GM19395 (cell line): Measurements from ENCODE around the gene TMEM163.
"Not testable (repeated sequence)": the region's sequence is repeated elsewhere in the genome, so short reads cannot be mapped to it uniquely, and the experiment has no call there.

Experiments used
- ATAC-seq: cut with Tn5 transposase; IDR thresholded peaks from one replicate; pipeline ENCODE4 v1.9.1; 2021; ENCODE audit warnings: mild to moderate bottlenecking, moderate library complexity; ENCODE audit not compliant: unreplicated experiment

The TMEM163 gene

GRCh38 chr2:134724341-134724740 is 5.5 kb upstream of the TMEM163 start:
- no peak for ATAC-seq

GRCh38 chr2:134723742-134724141 is 4.9 kb upstream of the TMEM163 start:
- not testable (repeated sequence) for ATAC-seq

DNA sequence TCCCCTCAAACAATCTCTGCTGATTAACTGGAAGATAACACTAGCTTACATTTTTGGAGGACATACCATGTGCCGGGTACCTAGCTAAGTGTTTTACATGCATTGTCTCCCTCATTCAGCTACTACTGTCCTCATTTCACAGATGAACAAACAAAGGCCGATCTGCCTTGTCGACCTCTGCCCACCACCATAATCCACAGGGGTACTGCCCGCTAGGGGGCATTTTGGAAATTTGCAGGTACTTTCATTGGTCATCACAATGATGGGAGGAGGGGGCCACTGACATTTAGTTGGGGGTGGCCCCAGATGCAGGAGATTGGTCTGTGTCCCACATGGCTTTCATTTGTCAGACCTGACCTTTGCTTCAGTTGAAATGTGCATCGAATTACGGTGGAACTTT is 3.9 kb upstream of the TMEM163 start:
- no peak for ATAC-seq

GRCh38 chr2:134721596-134721995 is 2.8 kb upstream of the TMEM163 start:
- no peak for ATAC-seq

- peak; percentile 32 for ATAC-seq
These were observed 580 bp downstream of the TMEM163 start for GRCh38 chr2:134718023-134718816.

DNA sequence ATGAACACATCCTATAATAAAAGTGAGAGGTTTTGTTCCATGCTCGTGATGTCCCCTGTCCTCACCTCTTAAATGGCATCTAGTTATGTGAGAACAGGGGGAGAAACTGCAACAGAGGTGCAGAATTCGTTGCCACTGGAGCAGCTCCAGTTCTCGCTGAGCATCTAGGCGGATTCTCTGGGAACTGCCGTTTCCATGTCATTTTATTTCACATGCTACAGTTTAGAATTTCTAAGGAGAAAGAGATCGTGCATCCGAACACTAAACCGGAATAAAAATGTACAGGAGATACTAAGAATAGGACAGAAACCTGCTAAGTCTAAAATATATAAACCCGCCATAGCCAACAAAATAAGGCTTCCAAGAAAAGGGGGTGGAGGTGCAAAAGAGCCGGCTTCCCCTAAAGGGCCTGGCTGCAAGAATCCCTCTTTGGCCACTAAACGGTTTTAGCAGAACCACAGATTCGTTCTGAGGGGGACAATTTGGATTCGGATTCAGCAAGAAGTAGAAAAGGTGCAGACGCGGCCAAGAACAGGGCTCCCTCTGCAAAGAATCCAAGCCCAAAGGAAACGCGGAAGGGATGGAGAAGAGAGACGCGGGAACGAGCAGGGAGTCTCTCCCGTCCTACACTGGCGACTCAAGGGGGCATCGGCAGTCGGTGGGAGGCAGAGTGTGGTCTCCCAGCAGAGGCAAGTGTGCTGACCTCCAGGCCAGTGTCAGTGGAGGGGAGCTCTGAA is 1.3 kb downstream of the TMEM163 start:
- ATAC-seq = no peak

GRCh38 chr2:134716721-134717243 is 2.0 kb downstream of the TMEM163 start:
- ATAC-seq = no peak

GRCh38 chr2:134715932-134716643 is 2.7 kb downstream of the TMEM163 start:
- ATAC-seq = no peak

DNA sequence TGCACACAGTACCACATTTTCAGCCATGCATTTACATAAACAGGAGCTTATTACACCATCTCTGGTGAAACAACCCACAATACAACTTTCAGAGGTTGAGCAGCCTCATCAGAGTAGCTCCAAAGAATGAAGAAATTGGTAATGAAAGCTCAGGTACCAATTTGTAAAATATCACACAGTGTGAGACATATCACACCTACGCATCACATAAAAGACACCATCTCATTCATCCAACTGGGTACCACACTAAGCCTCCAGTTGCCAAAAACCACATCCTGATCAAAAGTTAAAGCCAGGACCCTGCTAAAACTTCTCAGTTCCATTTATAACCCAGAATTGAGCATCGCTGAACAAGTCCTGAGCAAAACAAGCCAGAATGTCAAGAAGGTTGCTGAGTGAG is 4.6 kb downstream of the TMEM163 start:
- ATAC-seq = peak; percentile 50

GRCh38 chr2:134713606-134714005 is 5.2 kb downstream of the TMEM163 start:
- no peak for ATAC-seq

- no peak for ATAC-seq
These were observed 5.6 kb downstream of the TMEM163 start for GRCh38 chr2:134713176-134713575.

GRCh38 chr2:134712736-134713135 is 6.1 kb downstream of the TMEM163 start:
- ATAC-seq = no peak

DNA sequence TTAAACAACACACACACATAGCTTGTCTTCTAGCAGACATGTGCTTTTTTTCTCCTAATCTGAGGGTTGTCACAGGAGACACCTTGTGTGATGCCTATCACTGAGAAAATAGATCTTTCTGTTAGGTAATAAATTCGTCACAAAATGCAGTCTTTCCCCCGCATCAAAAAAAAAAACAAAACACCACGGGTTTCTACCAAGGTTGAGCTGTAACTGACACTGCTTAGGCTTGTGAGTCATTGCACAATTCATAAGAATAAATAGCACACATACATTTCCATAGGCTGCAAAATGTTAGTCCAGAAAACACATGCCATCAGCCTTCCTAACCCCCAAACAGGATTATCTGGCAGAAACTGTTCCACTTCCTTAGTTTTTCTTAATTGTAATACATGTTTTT is 6.5 kb downstream of the TMEM163 start:
- no peak for ATAC-seq

DNA sequence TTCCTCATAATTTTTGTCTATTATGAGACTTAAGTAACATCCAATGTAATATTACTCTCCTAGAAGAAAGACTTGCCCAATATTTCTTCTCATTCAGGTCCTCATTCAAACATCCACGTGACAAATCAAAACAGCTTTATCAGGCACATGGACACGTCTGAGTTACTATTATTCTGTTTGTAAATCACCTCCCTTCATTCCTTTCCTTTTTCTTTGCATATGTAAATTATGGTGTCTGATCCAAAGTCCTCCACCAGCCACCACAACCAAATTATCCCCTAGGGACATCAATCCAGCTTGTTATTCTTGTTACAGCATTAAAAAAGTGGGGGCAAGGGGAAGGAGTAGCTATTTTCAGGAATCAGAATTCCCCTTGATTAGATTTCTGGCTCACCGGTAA is 7.1 kb downstream of the TMEM163 start:
- no peak for ATAC-seq

- ATAC-seq = no peak
These were observed 11.5 kb downstream of the TMEM163 start for GRCh38 chr2:134707330-134707676.

- ATAC-seq = no peak
These were observed 12.0 kb downstream of the TMEM163 start for GRCh38 chr2:134706587-134707329.

DNA sequence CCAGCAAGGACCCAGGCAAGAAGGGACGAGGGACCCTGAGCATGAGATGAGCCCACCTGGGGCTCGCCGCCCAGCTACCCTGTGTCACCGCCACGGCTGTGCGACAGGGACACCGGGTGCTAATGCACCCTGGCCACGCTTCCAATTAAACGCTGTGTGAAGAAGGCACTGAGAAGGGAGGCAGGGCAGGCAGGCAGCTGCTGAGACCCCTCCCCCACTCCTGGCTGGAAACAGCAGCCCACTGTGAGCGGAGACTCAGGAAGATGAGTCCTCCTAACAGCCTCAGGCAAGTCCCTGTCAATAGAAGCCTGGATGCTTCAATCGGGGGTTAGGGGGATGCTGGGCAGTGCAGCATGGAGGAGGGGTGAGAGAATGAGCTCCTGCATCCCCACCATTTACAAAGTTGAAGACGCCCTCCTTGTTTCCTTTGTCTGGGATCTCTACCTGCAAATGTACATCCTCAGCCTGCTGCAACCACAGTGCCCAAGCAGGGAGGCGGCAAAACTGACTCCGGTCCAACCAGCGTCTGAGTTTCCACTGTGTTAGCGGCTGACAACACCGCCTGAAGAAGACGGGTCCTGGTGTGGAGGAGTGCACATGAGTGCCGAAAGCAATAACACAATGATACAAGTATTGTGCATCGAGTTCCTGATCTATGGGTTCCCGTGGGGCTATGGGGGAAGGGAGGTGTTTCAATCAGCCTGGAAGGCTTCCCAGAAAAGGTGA is 12.8 kb downstream of the TMEM163 start:
- ATAC-seq = no peak

DNA sequence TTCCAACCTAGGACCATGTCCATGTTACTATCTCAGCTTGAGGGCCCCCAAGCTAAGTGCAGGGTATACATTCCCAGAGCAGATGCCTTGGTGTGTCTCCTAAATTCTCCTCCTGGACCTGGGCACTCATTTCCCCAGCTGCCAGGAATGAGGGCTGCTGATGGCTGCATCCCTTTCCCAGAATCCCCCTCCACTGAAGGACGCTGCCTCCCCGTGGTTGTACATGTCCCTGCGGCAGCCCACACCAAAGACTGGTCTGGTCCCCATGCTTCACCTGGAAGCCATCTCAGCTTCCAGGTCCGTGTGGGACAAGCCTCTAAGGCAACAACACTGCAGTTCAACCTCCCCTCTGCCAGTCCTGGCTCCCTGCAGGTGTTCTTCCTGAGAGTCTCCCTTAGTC is 14.6 kb downstream of the TMEM163 start:
- ATAC-seq = no peak

GRCh38 chr2:134703426-134703825 is 15.4 kb downstream of the TMEM163 start:
- ATAC-seq = no peak

DNA sequence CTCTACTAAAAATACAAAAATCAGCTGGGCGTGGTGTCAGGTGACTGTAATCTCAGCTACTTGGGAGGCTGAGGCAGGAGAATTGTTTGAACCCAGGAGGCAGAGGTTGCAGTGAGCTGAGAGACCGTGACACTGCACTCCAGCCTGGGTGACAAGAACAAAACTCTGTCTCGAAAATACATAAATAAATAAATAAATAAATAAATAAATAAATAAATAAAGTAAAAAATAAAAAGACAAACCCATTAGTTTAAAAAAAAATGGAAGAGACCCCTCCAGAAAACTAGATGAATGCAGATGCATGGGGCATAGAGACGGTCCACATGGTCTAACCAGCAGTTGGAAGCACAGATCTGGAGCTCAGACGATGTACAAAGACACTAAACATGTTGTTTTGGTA is 18.1 kb downstream of the TMEM163 start:
- no peak for ATAC-seq
